HG02798 (cell line): ENCODE data around the gene SYT5.

Source experiments
- ATAC-seq: cut with Tn5 transposase; IDR thresholded peaks from one replicate; pipeline ENCODE4 v1.9.1; 2021; ENCODE audit warnings: mild to moderate bottlenecking; ENCODE audit not compliant: unreplicated experiment, poor library complexity

The SYT5 gene

DNA sequence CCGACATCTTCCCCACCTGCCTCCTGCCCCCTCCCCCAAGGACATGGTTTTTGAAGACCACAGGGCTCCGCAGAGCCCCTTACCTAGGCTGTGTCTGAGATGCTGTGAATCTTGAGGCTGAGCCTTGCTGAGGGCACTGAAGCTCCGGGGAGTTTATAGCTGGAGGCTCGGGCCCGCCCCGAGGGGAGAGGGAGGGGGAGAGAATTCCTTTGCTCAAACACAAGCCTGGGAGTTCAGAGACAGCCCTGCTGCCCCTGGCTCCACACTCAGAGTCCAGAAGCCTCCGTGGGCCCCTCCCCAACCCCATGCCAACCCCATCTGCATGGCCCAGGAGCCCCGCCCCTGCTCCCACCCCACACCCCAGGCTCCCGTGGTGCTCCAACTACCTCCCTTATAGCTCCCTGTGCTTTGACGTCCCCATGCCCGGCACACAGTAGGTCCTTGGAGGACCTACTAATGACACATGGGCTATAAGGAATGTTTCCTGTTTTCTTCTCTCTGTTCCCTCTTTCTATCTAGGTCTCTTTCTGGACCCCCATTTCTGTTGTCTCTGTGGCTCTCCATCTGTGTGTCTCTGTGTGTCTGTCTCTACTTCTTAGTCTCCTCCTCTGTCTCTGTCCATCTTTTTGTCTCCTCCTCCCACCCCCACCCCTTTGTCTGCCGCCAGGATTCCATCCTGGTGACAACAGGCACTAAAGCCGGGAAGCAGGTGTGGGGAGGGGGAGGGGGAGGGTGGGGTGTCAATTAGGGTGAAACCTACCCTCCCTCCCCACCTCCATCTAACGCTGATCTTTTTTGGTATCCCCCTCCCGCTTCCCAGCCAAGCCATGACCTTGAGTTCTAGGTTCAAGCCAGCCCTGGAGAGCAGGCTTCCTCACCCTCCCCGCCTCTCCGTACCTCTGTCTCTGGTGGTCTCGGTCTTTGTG is 30.7 kb downstream of the SYT5 start, which contains the start of gene TNNT1:
Gene TNNT1, minus strand, starts transcription at position 129 of the 926 bp plus-strand sequence. CDS start 2,049 bp downstream, outside the sequence.
- no peak for ATAC-seq

DNA sequence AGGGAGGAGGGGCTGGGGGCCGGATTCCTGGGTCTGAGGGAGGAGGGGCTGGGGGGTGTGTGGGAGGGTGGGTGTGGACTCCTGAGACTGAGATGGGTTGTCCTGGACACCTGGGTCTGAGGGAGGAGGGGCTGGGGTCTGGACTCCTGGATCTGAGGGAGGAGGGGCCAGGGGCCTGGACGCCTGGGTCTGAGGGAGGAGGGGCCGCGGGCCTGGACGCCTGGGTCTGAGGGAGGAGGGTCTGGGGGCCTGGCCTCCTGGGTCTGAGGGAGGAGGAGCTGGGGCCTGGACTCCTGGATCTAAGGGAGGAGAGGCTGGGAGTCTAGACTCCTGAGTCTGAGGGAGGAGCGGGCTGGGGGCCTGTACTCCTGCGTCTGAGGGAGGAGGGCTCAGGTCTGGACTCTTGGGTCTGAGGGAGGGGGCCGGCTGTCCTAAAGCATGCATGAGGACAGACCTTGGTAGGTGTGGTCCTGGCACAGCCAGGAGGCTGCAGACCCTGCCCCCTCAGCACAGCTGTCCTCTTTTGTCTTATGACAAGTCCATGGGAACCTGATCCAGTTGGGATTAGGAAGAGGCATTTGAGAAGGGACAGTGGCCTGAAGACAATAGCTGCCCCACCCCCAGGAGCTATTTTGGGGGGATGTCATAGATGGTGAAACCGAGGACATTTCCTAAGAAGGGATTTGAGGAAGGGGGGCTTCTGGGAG is 32.4 kb downstream of the SYT5 start:
- no peak for ATAC-seq

DNA sequence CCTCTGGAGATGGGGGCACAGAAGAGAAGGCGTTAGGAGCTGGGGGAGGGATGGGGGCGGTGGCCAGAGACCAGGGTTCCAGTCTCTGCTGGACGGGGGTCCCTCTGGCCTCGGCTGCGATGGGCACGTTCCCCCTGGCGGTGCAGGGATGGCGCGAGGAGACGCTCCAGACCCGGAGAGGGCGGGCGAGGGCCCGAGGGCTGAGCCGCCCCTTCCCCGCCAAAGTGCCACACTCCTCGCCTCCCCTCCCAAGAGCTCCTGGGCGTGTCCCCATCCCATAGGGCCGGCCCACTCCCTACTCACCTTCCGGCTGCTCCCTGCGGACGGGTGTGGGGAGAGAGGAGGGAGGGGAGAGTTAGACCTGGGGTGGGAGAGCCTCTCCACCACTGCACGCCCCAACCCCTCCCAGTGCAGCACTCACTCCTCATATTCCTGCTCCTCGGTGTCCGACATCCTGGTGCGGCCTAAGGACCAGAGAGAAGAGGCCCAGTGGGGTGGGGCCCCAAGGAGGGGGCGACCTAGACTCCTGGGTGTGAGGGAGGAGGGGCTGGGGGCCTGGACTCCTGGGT is 33.3 kb downstream of the SYT5 start:
- no peak for ATAC-seq

- no peak for ATAC-seq
Observed at GRCh38 chr19:55146078-55146704, 33.9 kb downstream of the SYT5 start.

DNA sequence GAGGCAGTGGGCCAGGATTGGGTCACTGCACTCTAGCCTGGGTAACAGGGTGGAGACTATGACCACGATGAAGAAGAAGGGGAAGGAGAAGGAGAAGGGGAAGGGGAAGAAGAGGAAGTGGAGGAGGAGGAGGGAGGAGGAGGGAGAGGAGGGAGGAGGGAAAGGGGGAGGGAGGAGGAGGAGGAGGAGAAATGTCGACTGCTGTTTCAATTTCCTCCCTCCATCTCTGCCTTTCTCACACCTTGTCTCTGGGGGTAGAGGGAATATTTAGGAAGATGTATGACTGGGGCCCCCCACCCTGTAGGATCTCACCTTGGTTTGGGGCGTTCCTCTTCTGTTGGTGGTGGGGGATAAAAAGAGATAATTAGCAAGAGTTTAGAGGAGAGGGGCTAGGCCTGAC is 34.9 kb downstream of the SYT5 start:
- ATAC-seq, result no peak

DNA sequence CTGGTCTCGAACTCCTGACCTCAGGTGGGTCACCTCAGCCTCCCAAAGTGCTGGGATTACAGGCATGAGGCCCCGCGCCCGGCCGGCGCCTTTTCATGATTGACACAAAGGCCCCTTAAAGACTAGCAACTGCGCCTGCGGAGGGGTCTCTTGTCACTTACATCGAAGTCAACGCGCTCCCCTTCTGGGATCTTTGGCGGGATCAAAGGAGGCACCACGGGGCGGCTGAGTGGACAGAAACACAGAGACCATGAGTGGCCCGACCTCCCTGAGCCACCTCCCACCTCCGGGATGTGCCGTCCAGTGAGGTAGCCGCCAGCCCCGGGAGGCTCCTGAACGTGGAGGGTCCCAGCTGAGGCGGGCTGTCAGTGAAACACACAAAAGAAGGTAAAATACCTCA is 38.4 kb downstream of the SYT5 start:
- no peak for ATAC-seq

DNA sequence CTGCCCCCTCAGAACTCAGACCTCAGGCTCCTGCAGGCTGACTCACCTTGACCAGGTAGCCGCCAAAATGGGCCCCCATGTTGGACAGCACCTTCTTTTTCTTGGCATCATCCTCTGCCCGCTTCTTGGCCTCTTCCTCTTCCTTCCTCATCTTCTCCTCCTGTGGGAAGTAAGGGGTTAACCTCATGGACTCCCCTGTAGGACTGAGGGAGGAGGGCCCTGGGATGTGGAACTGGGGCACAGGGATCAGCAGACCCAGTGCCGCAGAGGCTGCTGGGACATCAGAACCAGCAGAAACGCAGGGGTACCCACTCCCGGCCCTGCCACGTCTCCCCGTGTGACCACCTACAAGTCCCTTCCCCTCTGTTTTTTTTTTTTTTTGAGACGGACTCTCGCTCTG is 42.2 kb downstream of the SYT5 start:
- ATAC-seq, result no peak

DNA sequence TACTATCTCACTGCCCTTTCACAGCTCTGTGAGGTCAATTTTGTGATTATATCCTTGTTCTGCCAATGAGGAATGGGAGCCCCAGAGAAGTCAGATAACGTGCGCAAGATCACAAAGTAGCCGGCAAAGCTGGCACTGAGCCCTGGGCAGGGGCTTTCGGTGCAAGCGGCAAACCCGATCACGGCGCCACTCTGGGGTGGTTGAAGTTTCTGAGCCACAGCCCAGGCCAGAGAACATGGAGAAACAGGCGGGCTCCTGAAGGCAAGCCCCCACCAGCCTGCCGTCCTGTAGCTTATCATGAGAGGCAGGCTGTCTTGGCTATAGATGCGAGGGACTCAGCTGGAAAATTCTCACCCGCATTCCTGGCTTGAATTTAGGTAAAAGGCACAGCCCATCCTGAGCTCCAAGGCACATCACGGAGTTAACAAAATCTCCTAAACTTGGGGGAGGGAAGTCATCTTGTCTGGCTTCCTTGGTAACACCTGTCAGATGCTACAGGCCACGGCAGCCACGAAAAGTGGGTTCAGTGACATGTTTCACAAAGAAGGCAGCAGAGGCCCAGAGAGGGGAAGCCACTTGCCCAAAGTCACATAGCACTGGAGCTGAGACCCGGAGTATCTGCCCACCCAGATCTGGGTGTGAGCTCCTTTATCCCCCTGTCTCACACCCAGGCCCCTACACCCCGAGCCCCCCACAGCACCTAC is 43.5 kb downstream of the SYT5 start:
- no peak for ATAC-seq

- no peak for ATAC-seq
Observed at GRCh38 chr19:55134736-55135135, 45.4 kb downstream of the SYT5 start.

GRCh38 chr19:55133639-55134444 is 46.2 kb downstream of the SYT5 start:
- no peak for ATAC-seq

GRCh38 chr19:55132453-55133129 is 47.5 kb downstream of the SYT5 start:
- ATAC-seq, result no peak

- ATAC-seq, result no peak
Observed at GRCh38 chr19:55131421-55131820, 48.7 kb downstream of the SYT5 start.
